ENCODE data around the gene EIF2A.
"Not testable (repeated sequence)": the region's sequence is repeated elsewhere in the genome, so short reads cannot be mapped to it uniquely, and the experiment has no call there.

EIF2A gene

DNA sequence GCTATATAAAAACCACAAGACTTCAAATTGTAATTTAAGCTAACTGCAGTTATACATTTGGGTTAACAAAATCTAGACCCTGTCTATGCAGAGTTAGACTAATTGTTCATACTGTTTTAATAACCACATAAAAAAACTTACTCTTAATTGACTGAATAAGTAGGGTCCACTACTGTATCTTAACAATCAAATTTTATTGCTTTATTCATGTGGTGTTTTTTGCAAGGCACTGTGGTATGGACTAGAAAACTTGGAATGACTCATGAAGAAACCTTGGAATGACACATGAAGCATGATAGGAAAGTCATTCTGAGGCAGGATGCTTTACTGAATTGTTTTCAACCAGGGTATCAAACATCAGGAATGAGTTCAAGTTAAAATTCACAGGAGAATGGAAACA, 2.5 kb upstream of the EIF2A start:
- no peak for DNase-seq

DNA sequence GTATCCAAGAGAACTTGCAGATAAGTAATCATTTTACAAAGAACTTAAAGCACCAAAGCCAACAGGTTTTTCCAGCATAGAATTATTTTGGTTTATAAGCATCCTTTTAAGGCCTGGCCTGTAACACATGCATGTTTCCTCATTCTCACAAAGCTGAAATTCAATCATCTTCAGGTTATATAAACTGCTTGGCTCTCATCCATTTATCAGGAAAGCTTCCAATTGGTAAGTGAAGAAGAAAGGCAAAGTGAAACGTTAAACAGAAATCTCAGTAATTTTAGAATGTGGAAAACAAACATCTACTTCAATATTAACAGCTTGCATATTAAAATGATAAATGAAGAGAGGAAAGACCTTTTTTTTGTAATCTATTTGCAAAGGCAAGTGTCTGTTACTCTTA, 1.9 kb upstream of the EIF2A start:
- no peak for DNase-seq

DNA sequence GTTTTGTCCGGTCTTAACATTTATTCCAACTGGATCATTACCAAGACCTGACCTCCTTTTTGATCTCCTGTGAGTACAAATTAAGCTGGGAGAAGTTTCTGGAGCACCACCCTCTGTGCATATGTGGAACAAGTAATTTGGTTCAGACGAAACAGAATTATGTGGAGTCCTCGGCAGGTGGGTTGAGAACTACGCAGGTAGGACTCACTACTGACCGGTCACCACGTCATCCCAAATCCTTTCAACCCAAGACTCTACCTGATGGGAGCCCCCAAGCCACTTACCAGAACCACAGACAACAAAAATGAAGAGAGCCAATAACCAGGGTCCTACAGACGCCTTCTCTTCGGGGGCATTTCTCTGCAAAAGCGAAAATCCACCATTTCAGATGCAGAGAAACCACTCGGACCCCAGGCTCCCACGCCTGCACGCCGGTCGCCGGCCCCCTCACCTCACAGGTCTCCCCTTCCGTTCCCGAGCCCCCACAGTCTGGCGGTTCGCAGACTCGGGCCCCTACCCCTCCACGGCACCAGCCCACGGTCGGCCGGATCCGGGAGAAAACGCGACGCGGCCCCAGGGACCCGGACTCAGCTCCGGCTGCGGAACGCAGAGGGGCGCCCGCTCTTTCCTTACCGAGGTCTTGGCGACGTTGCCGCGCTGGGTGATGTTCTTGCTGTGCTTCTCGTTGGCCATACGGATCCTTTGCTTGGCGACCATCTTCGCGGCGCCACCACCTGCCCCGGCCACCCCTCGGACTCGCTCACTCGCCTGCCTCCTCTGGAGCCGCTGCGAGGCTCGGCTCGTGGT, 965 bp upstream of the EIF2A start:
- no peak for DNase-seq

DNA sequence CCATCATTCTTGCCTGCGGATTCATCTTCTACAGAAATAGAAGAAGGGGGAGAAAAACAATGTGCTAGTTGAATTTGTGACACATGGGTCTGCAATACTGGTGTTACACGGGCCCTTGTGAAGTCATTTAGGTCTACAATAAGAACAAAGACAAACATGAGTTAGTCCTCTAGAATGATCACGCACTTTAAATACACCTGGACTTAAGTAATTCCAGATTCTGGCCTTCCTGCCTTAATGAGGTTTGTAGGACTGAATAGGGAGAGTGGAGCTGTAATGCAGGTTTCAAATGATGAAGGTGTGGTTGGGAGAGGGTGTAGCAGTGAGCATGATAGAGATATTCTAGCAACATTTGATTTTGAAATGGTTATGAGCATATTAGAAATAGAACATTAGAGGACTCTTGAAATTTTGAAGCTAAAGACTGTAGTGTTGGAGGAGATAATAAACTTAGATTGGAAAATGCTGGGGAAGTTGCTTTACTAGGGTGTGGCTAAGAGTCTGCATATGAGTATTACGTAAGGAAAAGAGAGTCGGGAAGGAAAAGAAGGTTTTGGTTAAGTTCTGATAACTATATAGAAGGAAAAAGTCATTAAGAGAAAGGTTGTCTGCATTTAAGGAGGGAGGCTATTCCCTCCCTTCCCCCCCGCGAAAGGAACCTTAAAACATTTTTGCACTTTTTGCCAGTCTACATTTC, 606 bp downstream of the EIF2A start:
- no peak for DNase-seq

DNA sequence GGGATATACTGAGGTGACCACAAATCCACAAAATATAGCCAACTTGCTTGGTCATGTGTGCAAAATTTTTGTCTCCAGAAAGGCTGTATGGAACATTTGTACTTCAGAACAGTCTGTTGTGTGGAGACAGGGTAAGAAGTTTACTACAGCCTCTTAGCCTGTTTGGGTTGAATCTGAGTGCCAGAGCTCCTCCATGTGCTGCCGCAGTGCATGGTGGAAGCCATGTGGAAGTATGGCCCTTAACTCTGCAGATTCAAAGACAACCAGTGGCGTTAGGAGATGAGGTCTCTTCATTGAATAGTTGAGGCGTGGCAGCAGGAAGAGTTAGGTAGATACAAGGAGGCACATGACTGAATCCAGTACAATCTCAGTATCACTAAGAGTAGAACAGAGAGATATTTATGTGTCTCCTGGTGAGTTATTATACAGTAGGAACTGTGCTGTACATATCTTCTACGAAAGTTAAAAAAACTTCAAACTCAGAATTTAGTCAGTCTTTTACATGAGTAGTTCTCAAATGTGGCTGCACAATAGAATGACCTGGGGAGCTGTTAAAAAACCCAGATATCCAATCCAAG, 9.4 kb downstream of the EIF2A start:
- DNase-seq, result no peak

DNA sequence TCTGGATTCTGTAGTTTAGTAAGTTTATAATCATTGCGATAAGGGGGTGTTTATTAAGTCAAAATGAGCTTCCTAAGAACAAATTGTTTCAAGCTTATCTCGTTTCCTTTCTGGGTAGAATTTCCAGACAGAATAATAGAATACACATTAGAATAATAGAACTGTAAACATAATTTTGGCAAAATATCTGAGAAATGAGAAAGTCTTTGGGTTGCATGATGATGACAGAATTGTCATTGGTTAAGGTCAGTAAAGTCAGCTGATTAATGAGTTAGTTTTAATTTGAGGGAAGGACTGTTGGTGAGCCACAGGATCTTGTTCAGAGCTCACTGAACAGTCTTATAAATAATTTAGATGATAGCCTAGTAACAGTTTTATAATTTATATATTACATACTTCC, 10.2 kb downstream of the EIF2A start:
- DNase-seq, result no peak

DNA sequence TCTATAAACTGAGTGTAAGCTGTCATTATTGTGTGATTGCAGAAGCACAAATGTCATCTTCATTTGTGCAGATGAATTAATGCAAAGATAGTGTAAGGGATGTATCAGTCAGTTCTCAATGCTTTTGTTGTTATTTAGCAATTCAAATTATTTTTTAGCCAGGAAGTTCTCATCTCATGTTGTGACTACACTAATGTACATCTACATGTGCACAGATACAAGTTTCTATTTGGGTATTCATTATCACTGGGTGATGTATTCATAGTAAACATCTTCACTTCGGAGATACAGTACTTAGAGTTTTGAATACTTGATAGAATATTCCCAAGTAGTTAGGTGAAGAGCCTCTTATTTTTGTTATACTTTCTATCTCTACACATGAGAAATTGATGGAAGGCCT, 11.1 kb downstream of the EIF2A start:
- DNase-seq, result no peak

DNA sequence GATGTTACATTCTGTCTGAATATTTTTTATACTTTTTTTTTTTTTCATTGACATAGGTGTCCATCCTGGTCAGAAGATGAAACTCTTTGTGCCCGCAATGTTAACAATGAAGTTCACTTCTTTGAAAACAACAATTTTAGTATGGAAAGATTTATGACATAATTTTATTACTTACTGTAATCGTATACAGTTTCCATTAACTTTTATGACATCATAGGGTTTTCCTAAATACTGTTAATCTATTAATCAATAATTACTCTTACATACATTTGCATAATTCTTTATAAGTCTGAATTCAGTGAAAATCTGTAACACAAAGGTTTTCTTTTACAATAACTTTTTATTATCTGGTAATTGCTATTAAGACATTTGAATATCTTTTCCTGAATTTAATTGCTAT, 17.7 kb downstream of the EIF2A start:
- DNase-seq, result no peak

DNA sequence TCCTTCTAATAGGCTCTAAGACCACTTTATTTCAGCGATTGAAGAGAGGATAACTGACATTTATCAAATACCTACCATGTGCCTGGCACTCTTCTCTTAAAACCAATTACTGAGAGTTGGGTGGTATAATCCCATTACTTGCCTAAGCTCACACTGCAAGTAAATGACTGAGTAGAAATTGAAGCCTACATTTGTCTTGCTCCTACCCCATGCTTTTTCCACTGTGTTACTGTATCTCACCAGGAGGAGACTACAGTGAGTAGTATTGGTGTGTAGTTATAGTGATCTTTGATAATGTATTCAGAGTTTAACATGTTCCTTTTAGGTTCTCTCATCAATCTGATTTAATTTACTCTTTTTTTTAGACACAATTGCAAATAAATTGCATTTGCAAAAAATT, 20.7 kb downstream of the EIF2A start:
- DNase-seq, result no peak

DNA sequence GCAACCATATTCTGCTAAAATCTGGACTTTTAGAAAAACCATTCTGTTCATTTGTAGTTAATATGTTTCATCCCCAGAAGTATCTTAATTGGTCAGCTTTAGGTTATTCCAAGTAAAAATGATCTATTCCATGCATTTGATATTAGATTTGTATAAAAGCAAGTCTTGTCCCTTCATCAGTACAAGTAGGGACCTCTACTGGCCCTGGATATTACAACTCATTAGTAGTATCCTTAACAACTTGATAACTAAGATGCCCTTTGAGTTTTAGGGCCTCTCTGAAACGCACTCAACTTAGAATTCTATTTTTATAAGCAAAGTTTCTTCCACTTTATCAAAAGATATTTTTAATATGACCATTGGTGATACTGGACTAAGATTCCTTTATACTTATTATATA, 31.3 kb downstream of the EIF2A start:
- no peak for DNase-seq

DNA sequence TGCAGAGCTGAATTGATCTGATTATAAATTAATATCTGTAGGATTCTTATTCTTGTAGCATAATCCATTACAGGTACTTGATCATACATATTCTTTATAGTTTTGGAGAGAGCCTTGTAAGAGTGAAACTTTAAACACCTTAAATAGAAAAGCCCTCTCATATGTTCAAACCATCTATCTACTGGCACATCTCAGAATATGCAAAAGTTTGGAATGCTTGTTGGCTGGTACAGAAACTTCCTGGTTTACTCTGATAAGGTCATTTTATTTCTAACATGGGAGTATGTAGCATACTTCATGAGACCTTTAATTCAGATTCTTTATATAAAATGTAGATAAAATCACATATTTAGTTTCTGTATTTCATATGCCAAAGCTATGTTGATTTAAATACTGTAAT, 34.6 kb downstream of the EIF2A start:
- DNase-seq, result no peak

DNA sequence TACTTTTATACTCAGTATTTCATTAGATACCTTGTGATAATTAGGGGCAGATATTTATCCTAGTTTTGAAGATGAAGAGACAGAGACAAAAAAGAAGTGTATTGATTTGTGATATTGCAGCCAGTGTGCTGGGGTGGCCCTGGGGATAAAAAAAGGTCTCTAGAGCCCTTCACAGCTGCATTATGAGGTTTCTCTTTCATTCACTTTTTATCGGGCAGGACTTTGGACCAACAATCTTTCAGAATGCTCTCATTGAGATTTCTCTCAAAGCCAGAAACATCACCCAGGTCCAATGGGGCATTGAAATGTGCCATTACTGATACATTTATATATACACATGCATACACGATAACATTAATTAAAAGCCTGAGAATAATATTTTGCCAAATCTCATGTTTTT, 36.0 kb downstream of the EIF2A start:
- DNase-seq, result no peak

DNA sequence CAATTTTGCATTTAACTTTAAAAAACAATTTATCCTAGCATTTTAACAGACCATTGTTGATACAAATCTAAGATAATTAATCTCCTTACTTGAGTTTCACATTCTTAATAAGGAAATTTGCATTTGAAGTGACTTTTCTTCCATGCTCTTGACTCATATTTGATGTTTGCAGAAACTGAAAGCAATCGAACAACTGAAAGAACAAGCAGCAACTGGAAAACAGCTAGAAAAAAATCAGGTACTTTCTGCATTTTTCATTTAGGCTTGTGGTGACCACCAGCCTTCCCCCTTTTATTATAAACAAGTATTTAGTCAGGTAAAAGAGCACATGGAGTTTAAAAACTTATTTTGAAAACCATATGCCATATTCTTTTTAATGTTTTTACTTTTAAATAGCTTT, 36.4 kb downstream of the EIF2A start:
- no peak for DNase-seq

DNA sequence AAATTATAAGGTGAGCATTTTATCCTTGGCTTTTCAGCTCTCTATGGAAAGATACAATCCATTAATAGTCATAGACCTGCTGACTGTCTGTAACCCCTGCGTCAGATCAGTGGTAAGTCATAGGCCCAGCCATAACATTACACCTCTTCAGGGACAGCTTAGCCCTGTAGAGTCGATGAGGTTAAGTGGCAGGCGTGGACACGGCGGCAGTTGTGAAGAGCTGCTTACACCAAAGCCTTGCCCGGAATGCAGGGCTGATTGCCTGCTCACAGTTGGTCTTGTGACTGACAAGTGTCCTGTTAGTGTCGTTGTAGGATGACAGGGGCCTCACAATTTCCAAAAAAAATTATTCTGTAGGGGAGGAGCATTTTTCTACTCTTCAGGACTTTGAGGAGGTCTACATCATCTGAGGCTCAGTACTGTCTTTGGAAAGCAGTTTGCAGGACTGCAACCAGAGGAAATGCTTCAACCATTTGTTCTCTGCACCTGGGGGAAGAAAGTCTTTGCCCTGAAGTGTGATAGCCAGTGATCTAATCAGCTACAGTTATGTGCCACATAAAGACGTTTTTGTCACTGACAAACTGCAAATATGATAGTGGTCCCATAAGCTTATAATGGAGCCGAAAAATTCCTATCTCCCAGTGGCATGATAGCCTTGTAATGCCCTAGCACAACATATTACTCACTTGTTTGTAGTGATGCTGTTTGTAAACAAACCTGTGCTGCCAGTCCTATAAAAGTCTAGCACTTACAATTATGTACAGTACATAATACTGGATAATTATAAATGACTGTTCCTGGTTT, 41.6 kb downstream of the EIF2A start:
- no peak for DNase-seq

DNA sequence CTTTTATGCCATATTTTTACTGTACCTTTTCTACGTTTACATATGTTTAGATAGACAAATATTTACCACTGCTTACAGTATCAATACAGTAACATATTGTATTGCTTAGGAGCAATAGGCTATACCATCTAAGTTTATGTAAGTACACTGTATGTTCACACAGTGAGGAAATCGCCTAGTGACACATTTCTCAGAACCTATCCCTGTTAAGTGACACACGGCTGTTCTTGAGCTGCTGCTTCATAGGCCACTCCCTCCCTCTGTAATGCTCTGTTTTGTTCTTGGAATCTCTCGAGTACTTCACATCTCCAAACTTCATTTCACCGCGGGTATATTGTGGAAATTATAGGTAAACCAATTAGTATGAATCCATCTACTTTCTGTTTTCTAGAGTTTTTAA, 43.2 kb downstream of the EIF2A start:
- no peak for DNase-seq

DNA sequence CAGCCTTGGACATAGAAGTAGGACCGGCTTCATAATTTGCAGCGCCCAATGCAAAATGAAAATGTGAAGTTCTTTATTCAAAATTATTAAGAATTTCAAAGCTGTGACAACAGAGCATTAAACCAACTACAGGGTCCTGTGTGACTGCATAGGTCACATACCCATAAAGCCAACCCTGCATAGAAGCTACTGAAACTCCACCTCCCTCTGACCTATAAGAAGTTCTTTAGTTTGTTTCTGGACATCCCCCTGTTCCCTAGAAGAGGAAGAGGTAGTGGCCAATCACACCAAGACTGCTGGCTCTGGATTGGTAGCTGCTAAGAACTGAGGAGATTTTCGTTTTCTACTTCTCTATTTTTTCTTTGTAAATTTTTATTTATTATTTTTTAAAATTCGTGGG, 47.6 kb downstream of the EIF2A start:
- DNase-seq, result no peak

DNA sequence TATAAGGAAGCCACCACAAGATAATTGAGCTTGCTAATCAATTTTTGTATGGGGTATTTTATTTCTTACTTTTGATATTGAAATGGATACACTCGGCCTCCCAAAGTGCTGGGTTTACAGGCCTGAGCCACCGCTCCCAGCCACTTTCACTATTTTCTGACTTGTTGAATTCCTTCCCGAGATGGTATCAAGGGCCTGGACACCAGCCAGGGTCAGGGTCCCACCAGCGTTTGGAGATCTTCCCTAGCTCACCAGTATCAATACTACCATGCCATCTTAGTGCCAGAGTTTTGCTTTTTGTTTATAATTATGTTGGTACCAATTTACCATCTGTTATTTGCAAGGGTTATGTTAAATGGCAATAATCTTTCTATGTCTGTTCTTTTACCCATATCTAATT, 51.1 kb downstream of the EIF2A start:
- DNase-seq, result no peak

DNA sequence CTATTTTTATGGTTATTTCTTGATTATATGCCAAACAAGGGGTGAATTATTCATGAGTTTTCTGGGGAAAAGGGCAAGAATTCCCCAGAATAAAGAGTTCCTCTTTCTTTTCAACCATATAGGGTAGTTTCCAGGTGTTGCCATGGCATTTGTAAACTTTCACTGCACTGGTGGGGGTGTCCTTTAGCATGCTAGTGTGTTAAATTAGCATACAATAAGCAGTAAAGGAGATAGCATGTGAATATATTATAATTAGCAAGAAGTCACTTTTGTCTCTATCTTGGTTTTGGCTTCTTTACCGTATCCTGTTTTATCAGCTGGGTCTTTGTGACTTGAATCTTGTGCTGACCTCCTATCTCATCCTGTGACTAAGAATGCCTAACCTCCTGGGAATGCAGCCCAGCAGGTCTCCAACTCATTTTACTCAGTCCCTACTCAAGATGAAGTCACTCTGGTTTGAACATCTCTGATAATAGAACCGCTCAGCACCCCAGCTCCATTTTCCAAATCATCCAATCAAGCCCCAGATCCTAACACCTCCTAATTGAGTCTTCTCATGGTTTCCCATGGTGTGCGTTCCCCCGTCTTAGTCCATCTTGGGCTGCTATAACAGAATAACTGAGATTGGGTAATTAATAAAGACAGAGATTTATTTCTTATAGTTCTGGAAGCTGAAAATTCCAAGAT, 53.2 kb downstream of the EIF2A start:
- DNase-seq, result no peak

DNA sequence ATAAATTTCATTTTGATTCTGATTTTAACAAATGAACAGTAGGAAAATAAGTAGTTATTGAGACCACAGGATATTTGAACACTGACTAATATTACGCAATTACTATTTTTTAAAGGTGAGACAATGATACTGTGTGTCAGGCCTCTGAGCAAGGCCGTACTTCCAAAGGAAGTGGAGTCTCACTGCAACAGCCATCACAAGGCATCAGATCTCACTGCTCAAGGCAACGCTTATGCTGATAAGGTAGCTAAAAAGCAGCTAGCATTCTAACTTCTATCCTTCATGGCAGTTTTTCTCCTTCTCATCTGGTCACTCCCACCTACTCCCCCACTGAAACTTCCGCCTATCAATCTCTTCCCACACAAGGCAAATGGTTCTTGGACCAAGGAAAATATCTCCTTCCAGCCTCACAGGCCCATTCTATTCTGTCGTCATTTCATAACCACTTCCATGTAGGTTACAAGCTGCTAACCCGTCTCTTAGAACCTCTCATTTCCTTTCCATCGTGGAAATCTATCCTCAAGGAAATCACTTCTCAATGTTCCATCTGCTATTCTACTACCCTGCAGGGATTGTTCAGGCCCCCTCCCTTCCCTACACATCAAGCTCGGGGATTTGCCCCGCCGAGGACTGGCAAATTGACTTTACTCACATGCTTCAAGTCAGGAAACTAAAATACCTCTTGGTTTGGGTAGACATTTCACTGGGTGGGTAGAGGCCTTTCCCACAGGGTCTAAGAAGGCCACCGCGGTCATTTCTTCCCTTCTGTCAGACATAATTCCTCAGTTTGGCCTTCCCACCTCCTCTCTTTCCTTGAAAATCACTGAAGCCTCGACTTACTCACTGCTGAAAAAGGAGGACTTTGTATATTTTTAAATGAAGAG, 54.3 kb downstream of the EIF2A start:
- not testable (repeated sequence) for DNase-seq

DNA sequence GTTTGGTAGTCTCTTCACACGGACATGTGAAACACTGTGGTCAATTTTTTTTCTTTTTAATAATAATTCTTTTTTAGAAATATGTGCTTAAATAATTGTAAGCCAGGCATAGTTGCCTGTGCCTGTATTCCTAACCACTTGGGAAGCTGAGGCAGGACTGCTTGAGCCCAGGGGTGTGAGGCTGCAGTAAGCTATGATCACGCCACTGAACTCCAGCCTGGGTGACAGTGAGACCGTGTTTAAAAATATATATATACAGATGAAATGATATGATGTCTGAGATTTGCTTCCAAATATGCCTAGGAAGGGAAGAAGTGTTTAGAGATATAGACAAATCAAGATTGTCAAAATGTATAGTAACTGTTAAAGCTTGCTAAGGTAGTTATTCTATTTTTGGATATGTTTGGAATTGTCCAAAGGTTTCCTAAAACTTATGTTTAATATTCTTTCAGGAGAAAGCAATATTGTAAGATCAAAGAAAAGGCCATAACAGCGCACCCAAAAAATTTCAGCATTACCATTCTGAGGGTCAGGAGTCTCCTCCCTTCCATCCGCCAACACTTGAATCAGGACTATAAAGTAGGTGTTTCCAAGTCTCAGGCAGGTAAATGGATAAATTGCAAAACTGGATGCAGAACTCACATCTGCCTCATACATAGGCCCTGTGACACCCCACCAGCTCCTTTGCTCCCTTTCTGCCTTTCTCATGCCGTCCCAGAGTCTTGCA, 56.0 kb downstream of the EIF2A start:
- DNase-seq, result no peak
